DMS153 (cell line): ENCODE measurements around the gene WNT7B.

ENCODE experiments used
- DNase-seq: peaks from one replicate; lab custom pipeline; 2025; lab: John Stamatoyannopoulos, UW

WNT7B gene

DNA sequence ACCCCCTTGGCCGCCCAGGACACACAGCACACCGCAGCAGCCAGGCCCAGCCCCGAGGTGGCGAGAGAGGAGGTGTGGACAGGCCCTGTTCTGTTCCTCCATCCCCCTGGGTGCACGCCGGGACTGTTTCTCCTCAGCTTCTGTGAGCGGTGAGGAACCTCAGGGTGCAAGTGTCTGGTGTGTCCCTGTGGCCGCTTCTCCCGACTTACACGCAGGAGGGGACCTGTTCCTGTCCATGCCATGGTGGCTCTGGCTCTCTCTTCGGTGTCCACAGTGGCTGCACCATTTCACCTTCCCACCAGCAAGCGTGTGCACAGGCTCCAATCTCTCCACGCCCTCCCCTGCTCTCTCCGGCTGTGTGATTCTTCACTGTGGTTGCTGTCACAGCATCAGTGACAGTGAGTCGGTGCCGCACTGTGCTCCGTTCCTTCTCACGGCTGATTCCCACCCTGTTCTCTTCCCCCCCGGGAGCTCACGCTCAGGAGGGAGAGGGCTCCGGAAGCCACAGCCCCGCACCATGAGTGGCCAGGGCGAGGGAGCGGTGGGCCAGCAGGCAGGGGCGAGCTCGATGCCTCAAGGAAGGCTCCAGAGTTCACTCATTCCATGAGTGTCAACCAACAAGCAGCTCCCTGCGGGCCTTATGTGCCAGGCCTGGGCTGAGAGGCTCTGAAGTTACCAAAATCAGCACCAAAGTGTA is 18.6 kb upstream of the WNT7B start:
- no peak for DNase-seq

DNA sequence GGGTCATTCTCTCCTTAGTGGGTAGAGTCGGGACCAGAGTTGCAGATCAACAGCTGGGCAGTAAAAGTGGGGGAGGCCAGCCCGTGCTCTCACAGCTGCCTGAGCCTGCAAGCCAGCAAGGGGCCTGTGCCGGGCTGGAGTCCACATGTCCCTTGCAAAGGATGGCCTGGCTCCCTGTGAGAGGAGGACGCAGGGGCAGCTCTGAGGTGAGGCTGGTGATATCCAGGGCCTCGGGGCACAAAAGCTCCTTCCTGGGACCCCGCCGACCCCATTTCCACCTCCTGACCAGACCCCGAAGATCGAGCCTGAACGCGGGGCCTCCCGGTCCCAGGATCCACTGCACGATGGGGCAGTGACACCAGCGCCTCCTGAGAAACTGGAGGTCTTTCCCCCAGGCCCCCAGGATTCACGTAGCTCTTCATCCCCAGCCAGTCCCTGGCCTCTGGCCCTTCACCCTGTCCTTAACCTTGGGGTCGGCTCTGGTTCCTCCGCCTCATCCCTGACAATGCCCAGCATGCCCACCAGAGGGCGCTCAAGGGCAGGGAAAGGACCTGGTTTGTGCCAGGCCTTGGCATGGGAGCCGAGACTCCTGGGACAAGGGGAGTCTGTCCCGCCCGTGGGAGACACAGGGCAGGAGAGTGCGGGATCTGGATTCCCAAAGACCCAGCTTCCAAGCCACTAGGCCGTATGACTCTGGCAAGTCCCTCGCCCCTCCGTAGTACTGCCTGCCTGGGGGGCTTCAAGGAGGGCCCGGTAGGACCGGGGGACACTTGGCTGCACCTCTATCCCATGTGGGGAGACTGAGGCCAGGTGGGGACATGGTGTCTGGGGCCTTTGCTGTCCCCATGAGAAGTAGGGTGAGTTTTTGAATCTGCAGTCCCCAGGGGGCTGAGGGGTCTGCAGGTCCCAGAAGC is 17.8 kb upstream of the WNT7B start:
- peak; percentile 55 for DNase-seq

DNA sequence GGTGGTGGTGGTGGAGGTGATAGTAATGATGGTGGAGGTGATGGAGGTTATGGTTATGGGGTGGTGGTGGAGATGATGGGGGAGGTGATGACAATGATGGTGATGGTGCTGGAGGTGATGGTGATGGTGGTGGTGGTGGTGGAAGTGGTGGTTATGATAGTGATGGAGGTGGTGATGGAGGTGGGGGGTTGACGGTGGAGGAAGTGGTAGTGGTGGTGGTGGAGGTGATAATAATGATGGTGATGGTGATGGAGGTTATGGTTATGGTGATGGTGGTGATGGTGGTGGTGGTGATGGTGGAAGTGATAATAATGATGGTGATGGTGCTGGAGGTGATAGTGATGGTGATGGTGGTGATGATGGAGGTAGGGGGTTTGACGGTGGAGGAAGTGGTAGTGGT is 16.9 kb upstream of the WNT7B start:
- DNase-seq: no peak

DNA sequence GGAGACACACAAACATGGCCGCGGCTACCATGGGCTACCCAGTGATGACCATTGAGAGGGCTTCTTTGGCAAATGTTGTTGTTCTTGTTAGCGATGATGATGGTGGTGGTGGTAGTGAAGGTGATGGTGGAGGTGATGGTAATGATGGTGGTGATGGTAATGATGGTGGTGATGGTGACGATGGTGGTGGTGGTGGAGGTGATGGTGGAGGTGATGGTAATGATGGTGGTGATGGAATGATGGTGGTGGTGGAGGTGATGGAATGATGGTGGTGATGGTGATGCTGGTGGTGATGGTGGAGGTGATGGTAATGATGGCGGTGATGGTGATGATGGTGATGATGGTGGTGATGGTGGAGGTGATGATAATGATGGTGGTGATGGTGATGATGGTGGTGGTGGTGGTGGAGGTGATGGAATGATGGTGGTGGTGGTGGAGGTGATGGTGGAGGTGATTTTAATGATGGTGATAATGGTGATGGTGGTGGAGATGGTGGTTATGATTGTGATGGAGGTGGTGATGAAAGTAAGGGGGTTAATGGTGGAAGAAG is 16.3 kb upstream of the WNT7B start:
- DNase-seq: no peak

DNA sequence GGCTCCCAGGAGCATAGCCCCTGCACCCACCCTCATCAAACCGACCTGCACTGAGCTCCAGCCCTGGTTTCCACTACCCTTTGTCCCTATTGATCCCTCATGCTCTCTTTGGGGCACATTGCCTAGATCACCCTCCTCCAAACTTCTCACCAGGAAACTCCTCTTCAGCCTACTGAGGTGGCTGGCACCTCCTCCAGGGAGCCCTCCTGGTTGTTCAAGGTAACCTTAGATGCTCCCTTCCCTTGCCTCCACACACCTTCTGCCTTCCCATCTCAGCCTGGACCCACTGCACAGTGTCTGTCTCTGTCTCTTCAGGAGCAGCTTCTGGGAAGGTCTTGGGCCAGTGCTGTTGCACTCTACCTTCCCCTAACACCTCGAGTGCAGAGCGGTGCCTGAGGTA is 15.8 kb upstream of the WNT7B start:
- DNase-seq: no peak

DNA sequence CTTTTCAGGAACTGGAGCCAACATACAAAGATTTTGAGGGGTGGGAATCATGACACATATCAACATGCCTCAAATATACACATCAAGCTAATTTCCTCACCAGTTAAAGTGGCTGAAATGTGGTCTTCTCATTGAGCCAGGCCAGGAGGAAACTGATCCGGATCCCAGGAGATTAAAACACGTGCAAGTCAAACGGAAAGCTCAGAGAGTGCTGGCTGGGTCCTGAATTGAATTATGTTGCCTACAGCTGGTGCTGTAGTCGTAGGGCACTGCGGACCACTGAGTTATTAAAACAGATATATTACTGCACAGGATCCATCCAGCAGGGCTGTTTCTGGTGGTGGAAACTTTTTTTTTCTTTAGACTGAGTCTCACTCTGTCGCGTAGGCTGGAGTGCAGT is 14.1 kb upstream of the WNT7B start:
- no peak for DNase-seq

DNA sequence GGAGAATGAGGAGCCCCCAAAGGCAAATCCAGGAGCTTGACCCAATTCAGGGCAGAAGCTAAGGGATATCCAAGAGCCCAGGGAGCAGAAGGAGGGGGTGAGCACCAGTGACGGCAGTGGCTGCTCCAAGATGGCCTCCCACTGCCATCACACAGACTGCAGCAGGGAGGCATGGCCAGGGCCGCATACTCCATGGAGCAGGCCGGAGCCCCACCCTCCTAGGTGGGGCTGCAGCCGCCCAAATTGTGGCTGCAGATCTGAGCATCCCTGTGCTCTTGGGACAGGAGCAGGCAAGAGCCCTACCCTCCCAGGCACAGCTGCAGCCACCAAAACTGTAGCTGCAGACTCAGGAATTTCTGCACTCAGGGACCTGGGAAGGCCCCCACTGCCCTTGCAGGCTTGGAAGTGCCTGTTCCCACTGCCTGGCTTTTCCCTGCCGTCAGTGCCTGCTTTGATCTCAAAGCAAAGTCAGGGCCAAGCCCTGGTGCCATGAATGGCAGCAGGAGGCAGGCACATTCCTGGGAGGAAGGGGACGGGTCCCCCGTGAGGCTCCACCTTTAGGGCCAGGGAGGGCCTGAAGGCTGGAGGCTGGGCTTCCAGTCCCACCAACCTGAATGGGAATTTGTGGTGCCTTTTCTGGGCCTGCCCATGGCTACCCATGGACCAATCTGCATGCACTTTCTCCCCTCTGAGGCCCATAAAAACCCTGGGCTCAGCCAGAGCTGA is 10.3 kb upstream of the WNT7B start:
- DNase-seq: no peak

DNA sequence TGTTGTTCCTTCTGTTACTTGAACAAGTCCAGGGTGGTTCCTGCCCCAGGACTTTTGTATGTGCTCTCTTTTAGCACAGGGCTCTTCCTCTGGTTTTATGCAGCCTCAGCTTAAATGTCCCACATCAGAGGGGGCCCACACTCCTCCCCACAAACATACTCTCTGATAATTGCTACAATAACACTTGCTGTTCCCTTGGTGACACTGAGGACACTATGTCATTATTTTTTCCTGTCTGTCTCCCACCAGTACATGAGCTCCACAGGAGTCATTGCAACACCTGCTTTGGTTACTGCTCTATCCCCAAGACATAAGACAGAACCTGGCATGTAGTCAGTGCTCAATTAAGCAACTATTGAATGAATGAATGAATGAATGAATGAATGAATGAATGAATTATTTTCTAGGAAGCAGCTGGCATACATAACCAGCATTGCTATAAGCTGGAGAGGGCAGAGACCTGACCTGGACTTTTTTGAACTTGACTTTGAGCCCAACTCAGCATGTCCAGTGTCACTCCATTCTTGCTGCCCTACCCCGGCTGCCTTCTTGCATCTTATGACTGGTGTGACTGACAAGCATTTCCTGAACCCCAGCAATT is 7.5 kb upstream of the WNT7B start:
- no peak for DNase-seq

DNA sequence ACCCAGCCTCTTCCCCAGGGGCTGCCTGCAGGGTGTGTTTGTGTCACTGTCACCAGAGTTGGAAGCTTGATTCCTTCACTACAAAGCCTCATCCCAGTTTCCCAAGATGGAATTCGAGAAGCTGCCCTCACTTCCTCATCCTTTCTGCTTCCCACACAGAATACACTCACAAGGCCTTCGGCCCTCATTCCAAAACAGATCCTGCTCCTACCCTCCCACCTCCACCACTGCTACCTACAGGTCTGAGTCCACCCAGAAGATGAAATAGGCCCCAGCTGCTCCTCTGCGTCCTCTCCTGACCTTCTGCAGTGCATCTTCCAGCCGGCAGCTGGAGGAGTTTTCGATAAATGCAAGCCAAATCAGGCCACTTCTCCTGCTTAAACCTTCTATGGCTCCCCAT is 6.8 kb upstream of the WNT7B start:
- DNase-seq: no peak

DNA sequence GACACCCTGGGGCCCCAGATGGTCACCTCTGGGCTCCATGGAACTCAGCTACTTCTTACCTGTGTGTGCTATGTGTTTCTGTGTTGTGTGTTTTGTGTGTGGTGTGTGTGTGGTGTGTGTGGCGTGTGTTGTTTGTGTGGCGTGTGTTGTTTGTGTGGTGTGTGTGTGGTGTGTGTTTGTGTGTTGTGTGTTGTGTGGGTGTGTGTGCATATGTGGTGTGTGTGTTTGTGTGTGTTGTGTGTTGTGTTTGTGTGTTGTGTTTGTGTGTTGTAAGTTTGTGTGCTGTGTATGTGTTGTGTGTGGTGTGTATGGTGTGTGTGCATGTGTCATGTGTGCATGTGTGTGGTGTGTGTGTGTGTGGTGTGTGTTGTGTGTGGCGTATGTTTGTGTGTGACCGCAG is 3.8 kb upstream of the WNT7B start:
- no peak for DNase-seq

DNA sequence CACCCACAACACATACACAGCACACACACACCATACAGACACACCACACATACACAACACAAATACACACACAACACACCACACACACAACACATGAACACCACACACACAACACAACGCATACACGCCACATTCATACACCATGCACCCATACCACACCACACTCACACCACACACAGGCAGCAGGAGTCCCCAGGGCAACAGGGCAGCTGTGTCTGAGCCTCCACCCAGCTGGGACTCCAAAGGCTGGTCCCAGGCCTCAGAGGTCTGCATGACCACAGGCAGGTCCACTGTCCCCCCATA is 3.3 kb upstream of the WNT7B start:
- no peak for DNase-seq

DNA sequence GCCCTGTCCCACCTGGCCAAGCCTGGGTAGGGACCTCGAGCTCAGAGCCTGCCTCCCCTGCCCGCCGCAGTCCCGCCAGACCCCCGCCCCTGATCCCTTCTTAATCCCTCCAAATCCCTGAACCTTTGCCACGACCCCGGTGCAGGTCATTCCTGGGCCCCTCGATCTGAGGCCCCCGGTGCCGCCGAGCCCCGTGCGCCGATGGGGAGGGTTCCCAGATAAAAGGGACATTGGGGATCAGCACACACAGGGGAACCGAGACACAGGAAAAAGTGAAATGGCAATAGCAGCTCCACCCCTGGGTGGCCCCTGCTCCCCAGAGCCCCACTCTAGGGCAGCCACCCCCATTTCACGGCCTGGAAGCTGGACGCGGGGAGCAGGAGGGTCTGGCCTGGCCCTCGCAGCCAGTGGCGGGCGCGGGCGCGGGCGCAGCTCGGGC is 1.3 kb upstream of the WNT7B start:
- DNase-seq: no peak

DNA sequence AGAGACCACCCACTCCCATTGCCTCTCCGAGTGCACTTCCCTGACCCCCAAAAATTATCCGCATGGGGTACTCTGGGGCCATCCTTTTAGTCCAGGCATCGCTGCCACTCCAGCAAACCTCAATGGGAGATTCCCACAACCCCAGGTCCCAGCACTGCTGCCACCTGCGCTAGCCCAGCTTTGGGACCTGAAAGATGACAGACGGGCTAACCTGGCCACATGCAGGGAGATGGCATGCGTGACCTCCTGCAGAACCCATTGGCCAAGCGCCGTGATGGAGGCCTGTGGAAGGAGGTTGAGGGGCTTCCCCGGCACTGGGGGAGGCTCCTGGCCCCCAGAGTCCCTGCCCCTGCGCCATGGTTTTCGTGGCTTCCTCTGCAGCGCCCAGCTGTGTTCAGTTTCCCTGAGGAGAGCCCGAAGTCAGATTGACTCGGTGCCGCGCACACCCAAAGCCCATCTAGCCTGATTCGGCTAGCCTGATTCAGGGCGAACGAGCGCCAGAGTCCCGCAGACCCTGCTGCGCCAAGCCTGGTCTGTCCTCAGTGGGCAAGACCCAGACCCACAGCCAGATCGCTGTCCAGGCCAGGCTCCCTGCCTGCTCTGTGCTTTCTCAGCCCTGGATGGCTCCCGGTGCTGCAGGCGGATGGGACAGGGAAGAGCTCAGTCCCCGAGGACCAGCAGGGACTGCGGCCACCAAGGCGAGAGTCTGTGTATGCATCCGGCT is 751 bp upstream of the WNT7B start:
- peak; percentile 13 for DNase-seq

DNA sequence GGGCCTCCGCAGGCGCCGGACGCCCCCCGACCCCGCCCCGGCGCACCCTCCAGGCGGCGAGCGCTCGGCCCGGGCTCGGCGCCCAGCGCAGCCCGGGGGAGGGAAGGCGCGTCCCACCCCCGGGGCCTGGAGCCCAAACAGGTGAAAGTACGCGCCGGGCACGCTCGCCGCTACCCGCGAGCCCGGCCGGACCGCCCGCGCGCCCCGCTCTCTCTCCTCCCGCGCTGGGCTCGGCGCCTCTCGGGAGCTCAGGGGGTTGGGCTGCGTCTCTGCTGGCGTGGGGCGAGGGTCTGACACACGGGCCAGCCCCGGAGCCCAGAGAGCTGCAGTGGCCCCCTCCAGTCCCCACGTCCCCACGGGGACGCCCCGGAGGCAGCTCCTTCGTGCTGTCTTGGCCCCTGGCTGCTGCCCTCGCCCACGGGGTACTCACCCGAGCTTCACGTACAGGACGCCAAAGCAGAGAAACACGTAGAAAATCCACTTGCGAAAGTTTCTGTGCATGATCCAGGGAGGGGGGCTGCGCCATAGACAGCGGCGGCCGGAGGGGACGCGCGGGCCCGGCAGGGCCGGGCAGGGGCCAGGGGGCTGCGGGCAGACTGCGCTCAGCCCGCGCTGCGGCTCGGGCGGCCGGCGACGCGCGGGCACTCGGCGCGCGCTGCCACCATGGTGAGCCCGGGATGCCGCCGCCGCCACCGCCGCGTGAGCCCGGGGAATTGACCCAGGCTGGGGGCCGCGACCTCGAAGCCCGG is 534 bp downstream of the WNT7B start:
- no peak for DNase-seq

DNA sequence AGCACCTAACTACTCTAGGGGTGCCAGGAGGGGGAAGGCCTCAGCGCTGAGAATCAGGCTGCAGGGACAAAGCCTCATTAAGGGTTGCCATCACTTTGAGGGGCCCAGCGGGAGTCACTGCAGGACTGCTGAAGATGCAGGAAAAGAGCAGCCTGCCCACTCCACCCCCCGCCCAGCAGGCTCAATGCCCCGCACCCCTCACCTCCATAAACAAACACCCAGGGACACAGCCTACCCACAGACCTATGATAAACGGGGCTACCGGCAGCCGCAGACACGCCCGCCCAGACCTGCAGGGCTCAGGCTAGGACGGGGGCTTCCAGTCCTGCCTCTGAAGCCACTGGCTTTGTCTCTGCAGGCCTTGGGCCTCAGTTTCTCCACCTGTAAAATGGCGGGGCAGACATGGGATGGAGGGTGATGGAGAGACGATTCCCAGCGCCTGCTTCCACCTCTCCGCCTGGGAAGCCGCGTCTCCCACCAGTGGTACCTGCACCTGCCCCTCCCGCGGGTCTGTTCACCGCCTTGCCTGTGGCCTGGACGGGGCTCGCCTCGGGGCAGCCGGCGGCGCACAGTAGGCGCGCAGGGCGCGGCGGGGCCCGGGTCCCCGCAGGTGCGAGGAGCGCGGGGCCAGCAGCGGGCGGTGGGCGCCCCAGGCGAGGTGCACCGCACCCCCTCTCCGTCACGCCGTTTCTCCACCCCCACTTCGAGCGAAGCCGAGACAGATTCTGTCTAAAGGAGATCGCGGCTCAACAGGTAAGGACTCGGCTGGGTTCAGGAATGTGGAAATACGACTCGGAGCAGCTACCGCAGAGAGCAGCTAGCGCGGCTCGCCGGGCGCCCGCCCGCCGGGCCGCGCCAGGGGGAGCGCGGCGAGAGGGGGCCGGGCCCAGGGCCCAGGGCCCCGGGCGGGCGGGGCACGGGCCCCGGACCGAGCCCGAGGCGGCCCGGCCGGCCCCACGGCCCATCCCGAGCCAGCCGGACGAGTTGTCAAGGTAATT is 1.5 kb downstream of the WNT7B start:
- no peak for DNase-seq

DNA sequence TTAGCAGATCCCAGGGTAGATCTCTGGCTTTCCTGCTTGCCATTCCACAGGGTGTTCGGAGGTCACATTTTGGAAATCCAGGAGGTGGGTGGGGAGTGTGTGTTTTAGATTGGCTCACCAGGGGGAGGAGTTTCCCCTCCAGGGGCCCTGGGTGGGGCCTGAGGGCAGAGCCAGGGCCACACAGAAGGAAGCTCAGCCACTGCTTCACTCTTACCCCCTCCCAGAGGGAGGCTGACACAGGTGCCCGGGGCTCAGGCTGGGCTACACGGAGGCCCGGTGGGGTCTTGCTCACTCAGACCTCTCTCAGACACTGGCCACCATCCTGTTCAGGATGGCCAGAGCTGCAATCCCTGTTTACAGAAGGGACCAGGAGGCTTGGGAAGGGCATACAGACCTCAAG is 2.5 kb downstream of the WNT7B start:
- DNase-seq: no peak

DNA sequence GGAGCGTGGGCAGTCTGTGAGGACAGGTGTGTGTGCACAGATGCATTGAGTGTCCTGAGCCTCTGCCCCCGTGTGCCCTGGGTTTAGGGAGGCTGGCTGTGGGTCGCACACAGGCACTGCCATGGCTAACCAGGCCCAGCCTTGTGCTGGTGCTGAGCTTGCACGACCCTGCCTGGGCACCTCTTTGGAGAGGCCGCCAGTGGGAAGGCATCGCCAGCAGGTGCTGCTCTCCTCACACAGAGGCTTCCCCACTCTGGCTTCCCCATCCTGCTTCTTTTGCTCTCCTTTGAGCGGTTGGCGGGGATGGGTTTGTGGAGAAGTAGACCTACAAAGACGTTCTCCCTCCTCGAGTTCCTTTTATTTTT is 4.1 kb downstream of the WNT7B start:
- DNase-seq: no peak

DNA sequence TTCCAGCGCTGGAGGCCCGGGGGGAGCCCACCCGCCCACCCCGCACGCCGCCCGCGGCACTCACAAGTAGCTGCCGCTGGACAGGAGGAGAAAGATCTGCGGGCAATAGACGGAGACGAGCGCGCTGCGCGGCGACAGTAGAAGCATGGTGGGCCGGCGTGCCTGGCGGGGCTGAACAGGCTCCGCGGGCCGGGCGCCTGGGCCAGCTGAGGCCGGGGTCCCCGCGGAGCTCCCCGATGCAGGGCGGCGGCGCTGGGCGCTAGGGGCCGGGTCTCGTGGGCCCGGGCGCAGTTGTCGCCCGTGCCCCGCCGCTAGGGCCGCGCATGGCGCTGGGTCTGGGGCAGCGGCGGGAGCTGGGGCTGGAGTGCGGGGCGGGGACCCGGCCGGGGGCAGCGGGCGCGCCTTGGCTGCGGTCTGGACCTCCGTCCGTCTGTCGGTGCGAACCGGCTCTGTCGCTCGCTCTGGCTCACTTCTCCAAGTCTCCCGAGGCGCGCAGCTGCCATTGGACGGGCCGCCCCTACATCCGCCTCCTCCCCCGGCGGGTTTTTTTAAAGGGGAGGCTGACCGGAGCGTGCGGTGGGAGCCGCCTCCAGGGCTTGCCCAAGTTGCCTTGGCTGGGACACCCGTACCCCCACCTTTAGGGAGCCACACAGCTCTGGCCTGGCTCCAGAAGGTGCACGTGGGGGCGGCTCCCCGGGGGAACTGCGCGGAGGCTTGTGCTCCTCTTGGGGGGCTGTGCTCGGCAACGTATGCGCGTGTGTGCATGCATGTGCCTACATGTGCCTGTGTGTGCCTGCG is 4.7 kb downstream of the WNT7B start:
- no peak for DNase-seq
